Measurements from ENCODE around the gene LINC00305.

The LINC00305 gene

GRCh38 chr18:64095056-64095455, 53.8 kb downstream of the LINC00305 start:
- no peaks in the 10 kb centered on the region for H3K4me1 Mint-ChIP-seq (ENCODE audit: low read depth)
- H3K36me3 Mint-ChIP-seq (ENCODE audit: low read depth) = no peaks in the 10 kb centered on the region
- H3K9me3 Mint-ChIP-seq = no peaks in the 10 kb centered on the region
- no peak for DNase-seq
- H3K27ac Mint-ChIP-seq = no peak overlapping the region
- H3K4me3 Mint-ChIP-seq = no peak overlapping the region
- H3K27me3 Mint-ChIP-seq = peaks cover 4% of the 10 kb centered on the region

GRCh38 chr18:64094210-64094609, 54.7 kb downstream of the LINC00305 start:
- no peak for DNase-seq
- Mint-ChIP-seq H3K27me3 (peaks cover 4% of the 10 kb centered on the region), H3K36me3 (ENCODE audit: low read depth) (no peaks in the 10 kb centered on the region), H3K9me3 (no peaks in the 10 kb centered on the region), H3K4me1 (ENCODE audit: low read depth) (no peaks in the 10 kb centered on the region), H3K4me3 (no peak overlapping the region), H3K27ac (no peak overlapping the region)

GRCh38 chr18:64091526-64091925, 57.4 kb downstream of the LINC00305 start:
- H3K9me3 Mint-ChIP-seq = no peaks in the 10 kb centered on the region
- no peaks in the 10 kb centered on the region for H3K4me1 Mint-ChIP-seq (ENCODE audit: low read depth)
- no peak for DNase-seq
- no peaks in the 10 kb centered on the region for H3K36me3 Mint-ChIP-seq (ENCODE audit: low read depth)
- H3K27me3 Mint-ChIP-seq = peaks cover 5% of the 10 kb centered on the region
- H3K27ac Mint-ChIP-seq = no peak overlapping the region
- no peak overlapping the region for H3K4me3 Mint-ChIP-seq

DNA sequence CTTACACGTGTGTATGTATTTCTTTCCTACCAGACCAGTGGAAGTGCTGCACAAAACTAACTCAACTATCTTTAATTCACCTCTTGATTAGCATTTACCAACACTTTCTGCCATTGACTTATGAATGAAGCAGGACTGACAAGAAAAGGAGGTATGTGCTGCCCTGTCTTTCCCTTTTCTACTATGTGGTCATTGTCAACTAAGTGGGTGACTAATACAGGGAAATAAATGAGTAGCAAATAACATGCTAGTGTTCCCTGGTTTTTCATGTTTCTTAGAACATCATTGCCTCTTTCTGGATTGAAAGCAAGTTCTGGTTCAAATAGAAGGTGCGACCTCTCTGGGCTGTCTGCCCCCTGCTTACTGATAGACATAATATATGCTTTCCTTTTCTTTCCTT, 58.0 kb downstream of the LINC00305 start:
- no peaks in the 10 kb centered on the region for H3K9me3 Mint-ChIP-seq
- H3K36me3 Mint-ChIP-seq (ENCODE audit: low read depth) = no peaks in the 10 kb centered on the region
- no peak overlapping the region for H3K27ac Mint-ChIP-seq
- H3K27me3 Mint-ChIP-seq = peaks cover 7% of the 10 kb centered on the region
- no peaks in the 10 kb centered on the region for H3K4me1 Mint-ChIP-seq (ENCODE audit: low read depth)
- H3K4me3 Mint-ChIP-seq = no peak overlapping the region
- DNase-seq = no peak

- Mint-ChIP-seq H3K4me3 (no peak overlapping the region), H3K27ac (no peak overlapping the region), H3K36me3 (ENCODE audit: low read depth) (no peaks in the 10 kb centered on the region), H3K27me3 (peaks cover 6% of the 10 kb centered on the region), H3K4me1 (ENCODE audit: low read depth) (no peaks in the 10 kb centered on the region), H3K9me3 (no peaks in the 10 kb centered on the region)
- no peak for DNase-seq
These were observed 65.0 kb downstream of the LINC00305 start for GRCh38 chr18:64083916-64084315.

- Mint-ChIP-seq H3K27ac (no peak overlapping the region), H3K27me3 (peaks cover 6% of the 10 kb centered on the region), H3K4me3 (no peak overlapping the region), H3K36me3 (ENCODE audit: low read depth) (no peaks in the 10 kb centered on the region), H3K4me1 (ENCODE audit: low read depth) (no peaks in the 10 kb centered on the region), H3K9me3 (no peaks in the 10 kb centered on the region)
- DNase-seq = no peak
These were observed 66.4 kb downstream of the LINC00305 start for GRCh38 chr18:64082513-64082912.

- Mint-ChIP-seq H3K36me3 (ENCODE audit: low read depth) (no peaks in the 10 kb centered on the region), H3K9me3 (no peaks in the 10 kb centered on the region), H3K4me1 (ENCODE audit: low read depth) (no peaks in the 10 kb centered on the region), H3K27me3 (peaks cover 6% of the 10 kb centered on the region), H3K27ac (no peak overlapping the region), H3K4me3 (no peak overlapping the region)
- DNase-seq = no peak
These were observed 66.8 kb downstream of the LINC00305 start for GRCh38 chr18:64082054-64082453.

DNA sequence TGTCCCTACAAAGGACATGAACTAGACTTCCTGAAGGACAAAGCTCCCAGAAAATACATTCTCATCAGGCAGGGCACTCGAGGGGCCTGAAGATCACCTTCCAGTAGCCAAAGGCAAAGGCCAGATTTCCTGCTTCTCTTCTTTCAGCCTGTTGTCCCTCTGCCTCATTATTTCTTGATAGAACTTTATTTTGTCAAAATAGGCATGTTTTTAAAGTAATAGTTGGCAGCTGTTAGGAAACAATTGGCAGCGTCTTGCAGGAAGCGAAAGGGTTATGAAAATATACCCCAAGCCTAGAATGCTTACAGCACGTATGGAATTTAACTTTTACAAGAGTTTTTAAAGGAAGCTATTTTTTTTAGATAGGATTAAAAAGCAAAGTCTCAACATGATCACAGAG, 74.9 kb downstream of the LINC00305 start:
- H3K4me3 Mint-ChIP-seq = no peak overlapping the region
- H3K27ac Mint-ChIP-seq = no peak overlapping the region
- DNase-seq = no peak
- peaks cover 10% of the 10 kb centered on the region for H3K27me3 Mint-ChIP-seq
- H3K4me1 Mint-ChIP-seq (ENCODE audit: low read depth) = no peaks in the 10 kb centered on the region
- H3K36me3 Mint-ChIP-seq (ENCODE audit: low read depth) = no peaks in the 10 kb centered on the region
- H3K9me3 Mint-ChIP-seq = peaks cover 3% of the 10 kb centered on the region

- peaks cover 3% of the 10 kb centered on the region for H3K9me3 Mint-ChIP-seq
- DNase-seq = no peak
- no peak overlapping the region for H3K4me3 Mint-ChIP-seq
- H3K27me3 Mint-ChIP-seq = no peaks in the 10 kb centered on the region
- no peak overlapping the region for H3K27ac Mint-ChIP-seq
- H3K4me1 Mint-ChIP-seq (ENCODE audit: low read depth) = no peaks in the 10 kb centered on the region
- H3K36me3 Mint-ChIP-seq (ENCODE audit: low read depth) = no peaks in the 10 kb centered on the region
These were observed 93.9 kb downstream of the LINC00305 start for GRCh38 chr18:64055019-64055418.

DNA sequence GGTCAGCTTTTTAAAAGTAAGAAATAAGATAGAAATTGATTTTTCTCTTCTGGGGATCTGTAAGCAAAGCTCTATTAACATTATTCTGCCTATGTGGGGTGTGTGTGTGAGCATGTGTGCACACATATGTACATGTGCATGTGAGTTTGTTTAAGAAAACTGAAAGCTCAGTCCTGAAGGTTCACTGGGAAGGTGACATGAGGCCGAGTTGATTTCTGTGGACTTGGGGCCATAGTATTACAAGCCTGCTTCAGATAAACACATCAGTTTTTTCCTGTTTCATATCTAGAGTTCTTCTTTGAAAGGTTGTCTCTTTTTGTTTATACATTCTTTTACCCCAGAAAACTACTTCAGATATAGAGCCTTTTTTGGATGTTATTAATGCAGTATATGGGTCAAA, 95.6 kb downstream of the LINC00305 start:
- no peak for DNase-seq
- Mint-ChIP-seq H3K4me3 (no peak overlapping the region), H3K27ac (no peak overlapping the region), H3K4me1 (ENCODE audit: low read depth) (no peaks in the 10 kb centered on the region), H3K9me3 (no peaks in the 10 kb centered on the region), H3K27me3 (no peaks in the 10 kb centered on the region), H3K36me3 (ENCODE audit: low read depth) (no peaks in the 10 kb centered on the region)

- no peaks in the 10 kb centered on the region for H3K27me3 Mint-ChIP-seq
- H3K4me1 Mint-ChIP-seq (ENCODE audit: low read depth) = no peaks in the 10 kb centered on the region
- H3K4me3 Mint-ChIP-seq = no peak overlapping the region
- no peaks in the 10 kb centered on the region for H3K9me3 Mint-ChIP-seq
- DNase-seq = no peak
- no peak overlapping the region for H3K27ac Mint-ChIP-seq
- no peaks in the 10 kb centered on the region for H3K36me3 Mint-ChIP-seq (ENCODE audit: low read depth)
These were observed 96.1 kb downstream of the LINC00305 start for GRCh38 chr18:64052772-64053171.

DNA sequence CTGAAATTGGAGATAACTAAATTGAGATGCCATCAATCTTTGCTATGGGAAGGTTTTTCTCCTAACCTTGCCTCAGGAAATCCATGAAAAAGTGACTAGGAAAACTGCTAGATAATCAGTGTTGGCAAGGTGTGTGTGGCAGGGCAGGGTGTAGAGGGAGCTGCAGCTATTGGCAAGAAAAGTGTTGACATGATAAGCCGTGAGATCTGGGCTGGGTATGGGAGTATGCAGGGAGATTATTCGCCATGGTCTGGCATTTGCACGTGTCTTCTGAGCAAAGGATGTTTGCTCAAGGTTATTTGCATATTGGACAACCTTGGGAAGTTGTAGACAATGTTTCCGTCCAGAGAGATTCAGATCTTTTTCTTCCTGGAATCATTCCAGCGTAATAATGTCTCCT, 104.3 kb downstream of the LINC00305 start:
- no peaks in the 10 kb centered on the region for H3K9me3 Mint-ChIP-seq
- H3K4me3 Mint-ChIP-seq = no peak overlapping the region
- no peaks in the 10 kb centered on the region for H3K4me1 Mint-ChIP-seq (ENCODE audit: low read depth)
- no peaks in the 10 kb centered on the region for H3K36me3 Mint-ChIP-seq (ENCODE audit: low read depth)
- no peak for DNase-seq
- no peak overlapping the region for H3K27ac Mint-ChIP-seq
- H3K27me3 Mint-ChIP-seq = no peaks in the 10 kb centered on the region

DNA sequence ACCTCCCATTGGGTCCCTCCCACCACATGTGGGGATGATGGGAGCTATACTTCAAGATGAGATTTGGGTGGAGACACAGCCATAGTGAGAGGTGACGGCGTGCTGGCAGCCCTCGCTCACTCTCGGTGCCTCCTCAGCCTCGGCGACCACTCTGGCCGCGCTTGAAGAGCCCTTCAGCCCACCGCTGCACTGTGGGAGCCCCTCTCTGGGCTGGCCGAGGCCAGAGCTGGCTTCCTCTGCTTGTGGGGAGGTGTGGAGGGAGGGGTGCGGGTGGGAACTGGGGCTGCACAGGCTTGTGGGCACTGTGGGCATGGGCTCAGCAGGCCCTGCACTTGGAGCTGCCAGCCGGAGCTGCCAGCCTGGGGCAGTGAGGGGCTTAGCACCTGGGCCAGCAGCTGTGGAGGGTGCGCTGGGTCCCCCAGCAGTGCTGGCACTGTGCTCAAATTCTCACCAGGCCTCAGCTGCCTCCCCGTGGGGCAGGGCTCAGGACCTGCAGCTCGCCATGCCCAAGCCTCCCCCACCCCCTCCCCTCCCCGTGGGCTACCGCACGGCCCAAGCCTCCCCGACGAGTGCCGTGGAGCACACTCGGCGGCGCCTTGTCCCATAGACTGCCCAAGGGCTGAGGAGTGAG, 106.0 kb downstream of the LINC00305 start:
- H3K27me3 Mint-ChIP-seq = peaks cover 3% of the 10 kb centered on the region
- no peaks in the 10 kb centered on the region for H3K9me3 Mint-ChIP-seq
- no peaks in the 10 kb centered on the region for H3K4me1 Mint-ChIP-seq (ENCODE audit: low read depth)
- no peak for DNase-seq
- no peak overlapping the region for H3K27ac Mint-ChIP-seq
- H3K4me3 Mint-ChIP-seq = no peak overlapping the region
- H3K36me3 Mint-ChIP-seq (ENCODE audit: low read depth) = no peaks in the 10 kb centered on the region

GRCh38 chr18:64037812-64038414, 111.0 kb downstream of the LINC00305 start:
- H3K4me1 Mint-ChIP-seq (ENCODE audit: low read depth) = no peaks in the 10 kb centered on the region
- no peak for DNase-seq
- peaks cover 12% of the 10 kb centered on the region for H3K27me3 Mint-ChIP-seq
- no peak overlapping the region for H3K4me3 Mint-ChIP-seq
- H3K27ac Mint-ChIP-seq = no peak overlapping the region
- H3K9me3 Mint-ChIP-seq = no peaks in the 10 kb centered on the region
- H3K36me3 Mint-ChIP-seq (ENCODE audit: low read depth) = no peaks in the 10 kb centered on the region

GRCh38 chr18:64032312-64032711, 116.6 kb downstream of the LINC00305 start:
- Mint-ChIP-seq H3K27me3 (peaks cover 33% of the 10 kb centered on the region), H3K9me3 (no peaks in the 10 kb centered on the region), H3K36me3 (ENCODE audit: low read depth) (no peaks in the 10 kb centered on the region), H3K4me1 (ENCODE audit: low read depth) (no peaks in the 10 kb centered on the region), H3K27ac (no peak overlapping the region), H3K4me3 (no peak overlapping the region)
- no peak for DNase-seq

DNA sequence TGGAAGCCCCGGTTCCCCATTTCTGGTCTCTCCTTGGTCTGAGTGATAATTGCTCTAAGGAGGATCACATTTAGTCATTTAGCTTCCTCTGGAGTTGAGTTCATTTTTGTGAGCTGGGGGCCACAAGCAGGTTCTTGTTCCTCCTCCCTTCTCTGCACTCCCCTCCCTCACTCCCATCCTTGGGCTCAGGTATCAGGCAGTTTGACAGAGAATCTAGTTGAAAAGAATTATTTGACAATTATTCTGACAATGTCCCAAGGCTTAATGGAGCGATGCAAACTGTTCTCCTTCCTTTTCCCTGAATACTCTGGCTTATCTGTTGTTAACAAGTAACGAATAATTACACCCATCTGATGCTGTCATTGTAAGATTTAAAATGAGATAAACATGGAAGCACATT, 117.5 kb downstream of the LINC00305 start:
- DNase-seq = no peak

More for the DNA sequence above, 117.5 kb downstream of the LINC00305 start:
- H3K27ac Mint-ChIP-seq = no peak overlapping the region
- H3K4me3 Mint-ChIP-seq = no peak overlapping the region
- no peaks in the 10 kb centered on the region for H3K36me3 Mint-ChIP-seq (ENCODE audit: low read depth)
- no peaks in the 10 kb centered on the region for H3K4me1 Mint-ChIP-seq (ENCODE audit: low read depth)
- H3K27me3 Mint-ChIP-seq = peaks cover 31% of the 10 kb centered on the region
- no peaks in the 10 kb centered on the region for H3K9me3 Mint-ChIP-seq
